Sigmoid colon (tissue), 7 donors: ENCODE measurements around the gene TUG1. TPM values are rescaled to one million over a fixed set of nuclear protein-coding genes. Genes with fewer than 3 reads are reported as not detected.

ENCODE experiments used
- DNase-seq: peaks from one replicate; pipeline ENCODE4 v3.0.0-alpha.2; 2019
- H3K27ac ChIP-seq, 4 donors: fragments of 200-600 bp; sonication (generic); one replicate each; pipeline ENCODE4 v1.5.1; 2016 to 2019; ENCODE audit warnings: mild to moderate bottlenecking in 1 of 4
- H3K27me3 ChIP-seq, 3 donors: fragments of 200-600 bp; sonication (generic); one replicate each; pipeline ENCODE4 v1.5.1; 2019; ENCODE audit warnings: mild to moderate bottlenecking in 1 of 3
- H3K36me3 ChIP-seq, 4 donors: fragments of 200-600 bp; sonication (generic); one replicate each; pipeline ENCODE4 v1.5.1; 2016 to 2019
- H3K4me1 ChIP-seq, 4 donors: fragments of 200-600 bp; sonication (generic); one replicate each; pipeline ENCODE4 v1.5.1; 2017 to 2019
- H3K4me3 ChIP-seq, 4 donors: fragments of 200-600 bp; sonication (generic); one replicate each; pipeline ENCODE4 v1.5.1; 2017 to 2019; ENCODE audit warnings: mild to moderate bottlenecking in 2 of 4, moderate library complexity in 1 of 4
- H3K9me3 ChIP-seq, 4 donors: fragments of 200-600 bp in 3 of 4; sonication (generic) in 3 of 4; one replicate each; pipeline versions ENCODE4 v1.5.1 to v1.6.1; 2013 to 2019
- CTCF ChIP-seq, 4 experiments: fragments of 450-650 bp in 3 of 4; fragments of 200-600 bp in 1 of 4; IDR thresholded peaks; one replicate each; pipeline ENCODE4 v1.5.1; 2016 to 2019; ENCODE audit warnings: antibody characterized with exemption in 4 of 4, mild to moderate bottlenecking in 3 of 4, moderate library complexity in 2 of 4
- EP300 ChIP-seq, 4 donors: sonication (generic); formaldehyde crosslinking; IDR thresholded peaks; one replicate each; pipeline ENCODE4 v1.6.1; 2017; ENCODE audit warnings: antibody characterized with exemption in 4 of 4
- POLR2A ChIP-seq, 2 donors: fragments of 450-650 bp; IDR thresholded peaks; one replicate each; pipeline ENCODE4 v1.6.1; 2016; ENCODE audit warnings: antibody characterized with exemption in 2 of 2, mild to moderate bottlenecking in 2 of 2, moderate library complexity in 2 of 2
- POLR2AphosphoS5 ChIP-seq, 4 donors: sonication (generic); formaldehyde crosslinking; IDR thresholded peaks; one replicate each; pipeline ENCODE4 v1.6.1; 2017; ENCODE audit warnings: antibody characterized with exemption in 4 of 4
- WGBS, 2 donors: extraction: QIAGEN DNeasy Blood & Tissue Kit; methylation state at CpG; one replicate each; pipeline ENCODE4 v1.1.7; 2013; 5-methylcytosine and 5-hydroxymethylcytosine counted together
- intact Hi-C: fragments of 100-400 bp; cut with DNase I; formaldehyde crosslinking; loops from one replicate; pipeline ENCODE4 v1.15.1; 2023
- polyA plus RNA-seq, 3 donors: library from polyadenylated mRNA; stranded (reverse); fragments of 200-250 nt; gene quantifications; one replicate each; pipeline ENCODE4 v1.2.3, GENCODE V29; 2013
- total RNA-seq, 4 donors: library from RNA; depleted of rRNA; stranded (reverse); fragments of >200 nt; gene quantifications; one replicate each; pipeline ENCODE4 v1.1.0, GENCODE V29; 2016
- donor health status: healthy with polysubstance abuse.
- donor health status: Bipolar disorder and iron deficiency.
- donor health status: healthy.

TUG1 gene
- total and polyA plus RNA-seq, 7 donors = 10.8 to 88.9 (median 51.5) TPM

DNA sequence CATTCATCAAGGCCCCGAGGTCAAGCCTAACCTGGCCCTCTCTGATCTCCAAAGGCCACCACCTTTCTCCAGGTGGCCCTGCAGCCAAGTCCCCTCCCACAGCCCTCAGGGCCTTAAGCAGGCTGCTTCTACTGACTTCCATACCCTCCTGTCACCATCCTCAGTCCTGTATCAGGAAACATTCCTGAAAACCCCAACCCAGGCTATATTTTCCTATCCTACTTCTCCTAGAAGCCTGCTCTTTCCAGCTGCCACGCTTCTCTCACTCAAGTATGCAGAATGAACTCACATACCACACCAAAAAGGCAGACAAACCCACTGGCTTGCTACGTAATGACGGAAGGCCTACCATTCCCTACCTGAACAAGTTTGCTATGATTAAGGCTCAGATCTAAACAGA is 24.1 kb upstream of the TUG1 start:
- no peak overlapping the region for H3K27ac ChIP-seq
- peaks cover 54 to 90% (median 69%) of the 10 kb centered on the region in 4 donors for H3K36me3 ChIP-seq
- H3K4me3 ChIP-seq = no peak overlapping the region
- intact Hi-C loops = loop anchor here (5.0 kb wide), 1 partner anchor 92 kb away; no protein-coding TSS in a partner anchor
- no peak for DNase-seq
- peaks cover 0 to 23% (median 22%) of the 10 kb centered on the region in 4 donors for H3K4me1 ChIP-seq
- no peaks in the 10 kb centered on the region for H3K27me3 ChIP-seq
- no peaks in the 10 kb centered on the region for H3K9me3 ChIP-seq
- TF ChIP-seq POLR2AphosphoS5 (IDR thresholded peaks at IDR 0.05) (no peak), EP300 (IDR thresholded peaks at IDR 0.05) (no peak), POLR2A (IDR thresholded peaks at IDR 0.05) (no peak), CTCF (IDR thresholded peaks at IDR 0.05) (no peak)
- 95 to 97% methylated on average over 4 of the region's 4 CpGs for WGBS, 2 donors

DNA sequence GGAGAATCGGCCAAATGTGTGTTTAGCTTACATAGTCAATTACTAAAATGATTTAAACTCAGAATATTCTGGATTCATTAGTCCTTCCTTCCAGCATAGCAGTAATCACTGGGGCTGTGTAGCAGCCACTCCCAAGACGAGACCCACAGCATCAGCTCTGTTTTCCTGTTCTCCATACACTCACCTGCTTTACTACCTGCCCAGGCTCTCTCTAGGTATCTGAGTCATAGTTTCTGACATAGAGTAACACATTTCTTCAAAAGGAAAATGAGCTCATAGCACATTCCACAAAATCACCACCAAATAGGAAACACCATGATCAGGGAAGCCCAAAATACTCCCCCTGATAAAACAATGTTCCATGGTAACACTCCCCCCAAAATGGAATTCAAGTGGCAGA is 23.4 kb upstream of the TUG1 start:
- Histone ChIP-seq H3K4me1 (peaks cover 0 to 23% (median 22%) of the 10 kb centered on the region in 4 donors), H3K36me3 (peaks cover 50 to 90% (median 64%) of the 10 kb centered on the region in 4 donors), H3K27ac (no peak overlapping the region), H3K27me3 (no peaks in the 10 kb centered on the region), H3K4me3 (no peak overlapping the region), H3K9me3 (no peaks in the 10 kb centered on the region)
- 91 to 94% methylated on average over 2 of the region's 2 CpGs for WGBS, 2 donors
- TF ChIP-seq POLR2AphosphoS5 (IDR thresholded peaks at IDR 0.05) (no peak), POLR2A (IDR thresholded peaks at IDR 0.05) (no peak), CTCF (IDR thresholded peaks at IDR 0.05) (no peak)
- intact Hi-C loops = loop anchor here (2.0 to 5.0 kb wide), 2 partner anchors 92 to 203 kb away; no protein-coding TSS in a partner anchor
- DNase-seq = no peak

DNA sequence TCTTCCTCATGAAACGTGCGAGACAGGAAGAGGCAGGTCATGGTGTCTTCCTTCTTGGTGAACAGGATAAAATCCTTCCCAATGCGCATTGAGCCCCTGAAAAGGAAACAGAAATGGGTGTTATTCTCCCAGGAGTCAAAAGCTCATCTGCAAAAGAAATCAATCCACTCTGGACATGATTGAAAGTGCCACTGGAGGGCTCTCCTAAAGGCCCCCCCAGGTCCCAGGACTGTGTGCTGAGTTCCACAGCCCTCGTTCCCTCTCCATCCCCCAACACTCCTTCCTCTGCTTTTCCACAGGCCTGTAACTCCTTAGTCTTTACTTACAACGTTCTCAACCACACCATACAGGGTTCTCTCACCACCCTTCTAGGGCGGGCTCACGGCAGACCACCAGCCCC is 22.7 kb upstream of the TUG1 start:
- no peaks in the 10 kb centered on the region for H3K9me3 ChIP-seq

DNA sequence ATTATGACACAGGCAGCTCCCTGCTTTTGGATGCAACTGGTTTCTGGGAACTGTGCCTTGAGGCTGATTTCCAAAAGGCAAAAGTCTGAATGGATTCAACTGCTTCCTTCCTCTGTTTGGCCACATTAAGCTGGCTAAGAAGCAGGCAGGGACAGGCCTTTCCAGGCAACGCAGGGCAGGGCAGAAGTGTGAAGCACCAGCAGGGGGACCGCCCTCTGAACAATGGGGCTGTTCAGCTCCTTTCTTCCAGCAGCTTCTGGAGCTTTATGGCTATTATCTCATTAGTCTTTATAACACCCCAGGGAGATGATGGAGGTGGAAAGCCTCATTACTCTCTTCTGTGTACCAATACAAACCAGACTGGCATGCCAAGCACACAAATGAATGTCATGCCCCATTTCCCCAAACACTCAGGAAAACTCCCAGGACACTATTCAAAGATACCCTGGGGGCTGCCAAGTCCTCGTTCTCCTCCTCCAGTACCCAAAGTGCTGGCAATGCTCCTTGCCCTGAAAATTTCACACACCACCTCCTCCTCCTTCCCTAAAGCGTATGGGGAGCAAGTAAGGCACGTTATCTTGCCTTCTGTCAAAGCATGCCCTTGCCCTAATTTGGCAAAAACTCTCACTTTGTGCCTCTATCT is 21.8 kb upstream of the TUG1 start:
- no peaks in the 10 kb centered on the region for H3K27me3 ChIP-seq
- DNase-seq = no peak
- TF ChIP-seq CTCF (IDR thresholded peaks at IDR 0.05) (no peak), POLR2AphosphoS5 (IDR thresholded peaks at IDR 0.05) (peak in 1 of 4 donors; percentile 10), POLR2A (IDR thresholded peaks at IDR 0.05) (no peak), EP300 (IDR thresholded peaks at IDR 0.05) (no peak)
- H3K4me1 ChIP-seq = peaks cover 0 to 24% (median 22%) of the 10 kb centered on the region in 4 donors
- no peaks in the 10 kb centered on the region for H3K9me3 ChIP-seq
- intact Hi-C loops = loop anchor here (1.0 to 5.0 kb wide), 3 partner anchors 90 to 202 kb away; no protein-coding TSS in a partner anchor
- 35 to 60% methylated on average over 5 of the region's 5 CpGs for WGBS, 2 donors
- H3K4me3 ChIP-seq = no peak overlapping the region
- peaks cover 34 to 83% (median 47%) of the 10 kb centered on the region in 4 donors for H3K36me3 ChIP-seq
- H3K27ac ChIP-seq = peak overlapping the region; percentile 48 to 74 (median 64)

More for the DNA sequence above, 22.7 kb upstream of the TUG1 start:
- Histone ChIP-seq H3K4me3 (no peak overlapping the region), H3K4me1 (peaks cover 0 to 23% (median 22%) of the 10 kb centered on the region in 4 donors), H3K27me3 (no peaks in the 10 kb centered on the region), H3K27ac (peak overlapping the region; percentile 17 to 74 (median 64)), H3K36me3 (peaks cover 43 to 90% (median 57%) of the 10 kb centered on the region in 4 donors)
- intact Hi-C loops = loop anchor here (2.0 to 5.0 kb wide), 2 partner anchors 91 to 202 kb away; no protein-coding TSS in a partner anchor
- DNase-seq = no peak
- no peak for TF ChIP-seq EP300 (IDR thresholded peaks at IDR 0.05)
- TF ChIP-seq POLR2A (IDR thresholded peaks at IDR 0.05) = no peak
- no peak for TF ChIP-seq POLR2AphosphoS5 (IDR thresholded peaks at IDR 0.05)
- no peak for TF ChIP-seq CTCF (IDR thresholded peaks at IDR 0.05)
- WGBS, 2 donors = 76 to 77% methylated on average over 7 of the region's 7 CpGs
